BLaER1 treated with 17β-estradiol and CSF1 and Interleukin-3, amounts not matched to agents 10 nM and 100 nM (cell line): ENCODE data around the gene SBF1.
A peak's percentile ranks its signal among the peaks of the same experiment; 100 is the strongest.

Experiments used
- H3K27ac ChIP-seq, 11 experiments: shearing (Covaris generic); formaldehyde crosslinking; 2 replicates each; pipeline ENCODE4 v1.8.1; 2022
- H3K27me3 ChIP-seq, 11 experiments: shearing (Covaris generic); formaldehyde crosslinking; 2 replicates each; pipeline ENCODE4 v1.8.1; 2022
- H3K36me3 ChIP-seq, 11 experiments: shearing (Covaris generic); formaldehyde crosslinking; 2 replicates each; pipeline ENCODE4 v1.8.1; 2022
- H3K4me1 ChIP-seq, 10 experiments: shearing (Covaris generic); formaldehyde crosslinking; 2 replicates each; pipeline ENCODE4 v1.8.1; 2022
- H3K4me2 ChIP-seq, 11 experiments: shearing (Covaris generic); formaldehyde crosslinking; 2 replicates each; pipeline ENCODE4 v1.8.1; 2022
- H3K4me3 ChIP-seq, 10 experiments: shearing (Covaris generic); formaldehyde crosslinking; 2 replicates each; pipeline ENCODE4 v1.8.1; 2022
- H3K9ac ChIP-seq, 11 experiments: shearing (Covaris generic); formaldehyde crosslinking; 2 replicates each; pipeline ENCODE4 v1.8.1; 2022
- H3K9me3 ChIP-seq, 11 experiments: shearing (Covaris generic); formaldehyde crosslinking; replicated peaks in 1 of 11; 2 replicates each; pipeline ENCODE4 v1.8.1; 2022
- H4K20me1 ChIP-seq, 11 experiments: shearing (Covaris generic); formaldehyde crosslinking; 2 replicates each; pipeline ENCODE4 v1.8.1; 2022
- Cebpa-rat ChIP-seq, 11 experiments: shearing (Covaris generic); IDR thresholded peaks; 2 replicates each; pipeline ENCODE4 v1.8.1; 2022

Gene SBF1

DNA sequence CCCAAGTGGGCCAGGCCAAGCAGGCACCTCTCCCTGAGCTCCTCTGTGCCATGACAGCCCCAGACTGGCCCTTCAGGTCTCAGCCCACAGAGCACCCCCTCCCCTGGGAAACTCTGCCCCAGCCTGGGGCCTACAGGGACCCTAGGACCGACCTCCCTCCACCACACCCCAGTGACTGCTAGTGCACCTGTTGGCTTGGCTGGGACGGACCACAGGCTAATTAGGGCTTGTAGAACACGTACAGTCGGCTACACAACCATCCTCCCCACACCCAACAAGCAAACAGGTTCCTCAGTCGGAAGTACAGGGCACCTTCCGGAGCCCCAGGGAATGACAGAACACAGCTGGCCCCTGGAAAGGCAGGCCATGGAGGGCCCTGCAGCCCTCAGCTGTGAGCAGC lies 4.3 kb downstream of the SBF1 start:
- peaks cover 0 to 7% (median 0%) of the 10 kb centered on the region in 11 experiments; a peak in 2 of 22 replicates for H3K27me3 ChIP-seq
- no peak for TF ChIP-seq Cebpa-rat (IDR thresholded peaks at IDR 0.05)
- H3K27ac ChIP-seq: peak overlapping the region in 10 of 11 experiments; percentile 15 to 90 (median 76); a peak in 18 of 22 replicates
- H3K4me3 ChIP-seq: peak overlapping the region in 8 of 10 experiments; percentile 13 to 53 (median 39); a peak in 13 of 20 replicates
- H3K9me3 ChIP-seq: no peaks in the 10 kb centered on the region
- peaks cover 19 to 32% (median 20%) of the 10 kb centered on the region in 11 experiments for H3K36me3 ChIP-seq
- H3K4me2 ChIP-seq: peak overlapping the region; percentile 87 to 100 (median 98)
- H3K9ac ChIP-seq: peak overlapping the region; percentile 35 to 94 (median 62); a peak in 20 of 22 replicates
- H3K4me1 ChIP-seq: peaks cover 67 to 84% (median 82%) of the 10 kb centered on the region in 10 experiments
- peaks cover 83 to 89% (median 88%) of the 10 kb centered on the region in 11 experiments for H4K20me1 ChIP-seq

GRCh38 chr22:50469377-50470305 lies 5.2 kb downstream of the SBF1 start:
- TF ChIP-seq Cebpa-rat (IDR thresholded peaks at IDR 0.05): no peak
- Histone ChIP-seq H3K27me3 (peaks cover 0 to 7% (median 0%) of the 10 kb centered on the region in 11 experiments; a peak in 2 of 22 replicates), H4K20me1 (peaks cover 83 to 98% (median 91%) of the 10 kb centered on the region in 11 experiments), H3K4me3 (peak overlapping the region in 8 of 10 experiments; percentile 15 to 53 (median 44); a peak in 15 of 20 replicates), H3K9me3 (no peaks in the 10 kb centered on the region), H3K27ac (peak overlapping the region in 10 of 11 experiments; percentile 41 to 90 (median 76); a peak in 18 of 22 replicates), H3K4me1 (peaks cover 64 to 79% (median 78%) of the 10 kb centered on the region in 10 experiments), H3K36me3 (peaks cover 28 to 41% (median 28%) of the 10 kb centered on the region in 11 experiments), H3K4me2 (peak overlapping the region; percentile 87 to 100 (median 98)), H3K9ac (peak overlapping the region; percentile 35 to 94 (median 62); a peak in 20 of 22 replicates)

- H3K27ac ChIP-seq: peak overlapping the region in 10 of 11 experiments; percentile 32 to 90 (median 76); a peak in 18 of 22 replicates
- H3K4me2 ChIP-seq: peak overlapping the region; percentile 87 to 100 (median 98)
- H3K9ac ChIP-seq: peak overlapping the region; percentile 35 to 94 (median 62); a peak in 21 of 22 replicates
- no peak for TF ChIP-seq Cebpa-rat (IDR thresholded peaks at IDR 0.05)
- H4K20me1 ChIP-seq: peaks cover 76 to 100% (median 93%) of the 10 kb centered on the region in 11 experiments
- H3K4me1 ChIP-seq: peaks cover 59 to 74% (median 73%) of the 10 kb centered on the region in 10 experiments
- H3K4me3 ChIP-seq: peak overlapping the region in 7 of 10 experiments; percentile 15 to 53 (median 45); a peak in 9 of 20 replicates
- no peaks in the 10 kb centered on the region for H3K9me3 ChIP-seq
- H3K27me3 ChIP-seq: peaks cover 0 to 7% (median 0%) of the 10 kb centered on the region in 11 experiments; a peak in 2 of 22 replicates
- H3K36me3 ChIP-seq: peaks cover 38 to 51% (median 39%) of the 10 kb centered on the region in 11 experiments
Observed at GRCh38 chr22:50468626-50469025, 6.2 kb downstream of the SBF1 start.

- no peaks in the 10 kb centered on the region for H3K9me3 ChIP-seq
- peak overlapping the region in 6 of 10 experiments; percentile 0 to 53 (median 33); a peak in 6 of 20 replicates for H3K4me3 ChIP-seq
- H3K9ac ChIP-seq: peak overlapping the region; percentile 35 to 94 (median 62); a peak in 19 of 22 replicates
- peaks cover 0 to 7% (median 0%) of the 10 kb centered on the region in 11 experiments; a peak in 2 of 22 replicates for H3K27me3 ChIP-seq
- H3K36me3 ChIP-seq: peaks cover 45 to 54% (median 46%) of the 10 kb centered on the region in 11 experiments
- peak overlapping the region; percentile 87 to 100 (median 98) for H3K4me2 ChIP-seq
- no peak for TF ChIP-seq Cebpa-rat (IDR thresholded peaks at IDR 0.05)
- H3K4me1 ChIP-seq: peaks cover 52 to 67% (median 66%) of the 10 kb centered on the region in 10 experiments
- H3K27ac ChIP-seq: peak overlapping the region in 7 of 11 experiments; percentile 20 to 90 (median 83); a peak in 11 of 22 replicates
- peaks cover 69 to 100% (median 93%) of the 10 kb centered on the region in 11 experiments for H4K20me1 ChIP-seq
Observed at GRCh38 chr22:50467773-50468440, 6.9 kb downstream of the SBF1 start.

DNA sequence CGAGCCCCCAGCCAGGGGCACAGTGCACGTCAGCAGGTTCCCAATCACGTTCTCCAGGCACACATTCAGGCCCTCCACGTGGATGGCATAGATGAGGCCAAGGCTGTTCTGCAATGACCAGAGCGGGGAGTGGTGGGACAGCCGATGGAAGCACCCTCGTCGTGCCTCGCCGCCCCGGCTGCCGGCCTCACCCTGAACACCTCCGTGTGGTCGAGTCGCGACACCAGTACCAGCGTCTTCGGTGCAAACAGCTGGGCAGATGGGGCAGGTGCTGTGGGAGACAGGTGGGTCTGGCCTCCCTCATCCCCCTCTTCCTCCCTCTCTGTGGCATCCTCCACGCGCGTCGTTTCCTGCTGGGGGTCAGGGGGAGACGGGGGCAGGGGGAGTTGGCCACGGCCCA lies 7.5 kb downstream of the SBF1 start:
- H3K36me3 ChIP-seq: peaks cover 50 to 59% (median 51%) of the 10 kb centered on the region in 11 experiments

GRCh38 chr22:50465066-50465930 lies 9.5 kb downstream of the SBF1 start:
- no peaks in the 10 kb centered on the region for H3K9me3 ChIP-seq
- peaks cover 26 to 41% (median 40%) of the 10 kb centered on the region in 10 experiments for H3K4me1 ChIP-seq
- H3K27ac ChIP-seq: no peak overlapping the region
- no peak overlapping the region for H3K4me3 ChIP-seq
- no peak overlapping the region for H3K4me2 ChIP-seq
- TF ChIP-seq Cebpa-rat (IDR thresholded peaks at IDR 0.05): no peak
- peaks cover 43 to 100% (median 84%) of the 10 kb centered on the region in 11 experiments for H4K20me1 ChIP-seq
- H3K27me3 ChIP-seq: peaks cover 0 to 7% (median 0%) of the 10 kb centered on the region in 11 experiments; a peak in 2 of 22 replicates
- no peak overlapping the region for H3K9ac ChIP-seq
- H3K36me3 ChIP-seq: peaks cover 70 to 79% (median 72%) of the 10 kb centered on the region in 11 experiments

More for the DNA sequence above, 7.5 kb downstream of the SBF1 start:
- no peak for TF ChIP-seq Cebpa-rat (IDR thresholded peaks at IDR 0.05)
- H3K4me2 ChIP-seq: peak overlapping the region in 8 of 11 experiments; percentile 87 to 100 (median 98); a peak in 17 of 22 replicates
- H3K27me3 ChIP-seq: peaks cover 0 to 7% (median 0%) of the 10 kb centered on the region in 11 experiments; a peak in 2 of 22 replicates
- peak overlapping the region in 1 of 11 experiments; percentile 3; a peak in 1 of 22 replicates for H3K27ac ChIP-seq
- H3K4me3 ChIP-seq: no peak overlapping the region
- H3K9me3 ChIP-seq: no peaks in the 10 kb centered on the region
- H4K20me1 ChIP-seq: peaks cover 63 to 100% (median 93%) of the 10 kb centered on the region in 11 experiments
- peaks cover 46 to 61% (median 60%) of the 10 kb centered on the region in 10 experiments for H3K4me1 ChIP-seq
- H3K9ac ChIP-seq: peak overlapping the region in 6 of 11 experiments; percentile 1 to 39 (median 24); a peak in 3 of 22 replicates

- Histone ChIP-seq H4K20me1 (peaks cover 34 to 100% (median 80%) of the 10 kb centered on the region in 11 experiments), H3K4me2 (no peak overlapping the region), H3K36me3 (peaks cover 78 to 88% (median 80%) of the 10 kb centered on the region in 11 experiments), H3K27me3 (peaks cover 0 to 7% (median 0%) of the 10 kb centered on the region in 11 experiments; a peak in 2 of 22 replicates), H3K4me3 (no peak overlapping the region), H3K9me3 (no peaks in the 10 kb centered on the region), H3K27ac (no peak overlapping the region), H3K9ac (no peak overlapping the region), H3K4me1 (peaks cover 17 to 33% (median 32%) of the 10 kb centered on the region in 10 experiments)
- TF ChIP-seq Cebpa-rat (IDR thresholded peaks at IDR 0.05): no peak
Observed at GRCh38 chr22:50464451-50464850, 10.4 kb downstream of the SBF1 start.
